HK-2 (cell line): Measurements from ENCODE around the gene PEDS1.
"Not testable (repeated sequence)": the region's sequence is repeated elsewhere in the genome, so short reads cannot be mapped to it uniquely, and the experiment has no call there.

Experiments used
- DNase-seq: peaks from one replicate; pipeline ENCODE4 v3.0.0-alpha.2; 2018; ENCODE audit not compliant: unreplicated experiment

Gene PEDS1

GRCh38 chr20:50135157-50135556 lies 18.4 kb downstream of the PEDS1 start:
- DNase-seq, result not testable (repeated sequence)

GRCh38 chr20:50133474-50134217 lies 19.9 kb downstream of the PEDS1 start:
- DNase-seq, result no peak

DNA sequence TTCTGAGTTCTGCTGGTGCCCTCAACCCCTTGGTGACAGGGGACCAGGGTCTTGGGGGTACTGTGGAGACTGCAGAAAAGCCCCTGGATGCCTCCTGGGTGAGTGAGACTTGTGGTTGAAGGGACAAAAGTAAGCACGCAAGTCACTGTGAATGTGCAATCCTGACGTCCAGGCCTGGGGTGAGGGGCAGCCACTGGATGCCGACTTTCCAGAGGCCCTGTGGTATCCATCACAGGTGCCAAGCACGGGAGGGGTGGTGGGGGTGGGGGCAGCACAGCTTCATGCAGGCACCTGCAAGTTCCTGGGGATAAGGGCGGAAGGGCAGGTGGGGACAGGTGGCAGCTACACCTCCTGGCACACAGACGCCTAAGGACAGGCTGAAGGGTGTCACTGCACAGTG lies 20.5 kb downstream of the PEDS1 start:
- no peak for DNase-seq

DNA sequence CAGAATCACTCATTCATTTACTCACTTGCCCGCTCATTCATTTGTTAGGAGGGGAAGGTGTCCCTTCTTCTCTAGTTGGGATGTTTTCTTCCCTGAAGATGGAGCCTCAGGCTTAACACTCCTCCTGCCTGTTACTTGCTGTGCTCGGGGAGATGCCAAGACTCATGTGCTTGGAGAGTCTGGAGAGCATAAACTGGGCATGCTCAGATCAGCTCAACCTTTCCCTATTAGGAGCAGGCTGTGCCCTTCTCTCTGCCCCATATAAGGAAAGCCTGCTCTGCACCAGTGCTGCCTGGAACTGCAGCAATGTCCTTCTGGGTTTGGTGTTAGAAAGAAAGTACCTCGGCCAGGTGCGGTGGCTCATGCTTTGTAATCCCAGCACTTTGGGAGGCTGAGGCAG lies 22.5 kb downstream of the PEDS1 start:
- no peak for DNase-seq

- no peak for DNase-seq
Observed at GRCh38 chr20:50130356-50130723, 23.2 kb downstream of the PEDS1 start.

DNA sequence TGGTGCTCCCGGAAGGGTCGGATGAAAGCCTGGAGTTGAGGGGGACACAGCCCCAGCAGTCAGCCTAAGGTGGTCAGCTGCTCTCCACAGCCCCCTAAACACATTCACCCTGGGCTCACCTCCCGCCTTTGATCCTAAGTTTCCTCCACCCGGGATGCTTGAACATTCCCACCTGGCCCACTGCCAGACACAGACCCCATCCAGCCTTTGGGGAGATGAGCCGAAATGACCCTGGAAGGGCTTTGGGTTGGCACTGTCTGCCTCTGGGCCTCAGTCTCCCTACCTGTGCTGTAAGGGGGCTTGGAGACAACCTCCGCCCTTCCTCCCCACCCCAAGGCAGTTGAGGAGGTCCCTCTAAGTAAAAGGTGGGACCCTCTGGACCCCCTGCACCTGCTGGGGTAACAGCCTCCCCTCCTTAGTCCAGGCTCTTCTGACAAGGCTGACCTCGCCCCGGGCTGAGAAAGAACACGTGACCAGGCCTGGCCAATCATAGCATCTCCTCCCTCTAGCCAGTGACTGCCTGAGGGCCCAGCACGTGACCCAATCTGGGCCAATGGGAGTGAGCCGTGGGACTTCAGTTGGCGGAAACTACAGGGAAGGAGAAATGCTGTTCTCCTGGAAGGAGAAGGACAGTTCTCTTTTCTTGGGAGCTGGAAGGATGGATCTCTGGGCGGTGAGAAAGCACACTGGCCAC lies 23.7 kb downstream of the PEDS1 start:
- no peak for DNase-seq

DNA sequence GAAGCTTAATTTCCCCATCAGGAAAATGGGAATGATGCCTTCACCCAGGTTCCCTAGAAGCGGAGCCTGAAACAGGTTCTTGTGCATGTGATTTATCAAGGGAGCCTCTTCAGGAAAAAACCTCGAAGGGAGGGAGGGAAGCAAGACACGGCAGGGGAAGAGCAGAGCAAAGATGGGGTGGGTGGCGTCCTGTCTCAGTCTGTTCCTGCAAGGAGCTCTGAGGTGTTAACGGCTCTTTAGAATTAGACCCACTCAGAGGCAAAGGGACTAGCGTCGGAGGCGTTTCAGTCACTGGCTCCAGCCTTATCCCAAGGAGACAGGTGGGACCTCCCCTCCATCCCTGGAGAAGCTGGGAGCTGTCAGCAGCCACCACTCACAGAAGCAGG lies 25.0 kb downstream of the PEDS1 start:
- DNase-seq, result no peak

DNA sequence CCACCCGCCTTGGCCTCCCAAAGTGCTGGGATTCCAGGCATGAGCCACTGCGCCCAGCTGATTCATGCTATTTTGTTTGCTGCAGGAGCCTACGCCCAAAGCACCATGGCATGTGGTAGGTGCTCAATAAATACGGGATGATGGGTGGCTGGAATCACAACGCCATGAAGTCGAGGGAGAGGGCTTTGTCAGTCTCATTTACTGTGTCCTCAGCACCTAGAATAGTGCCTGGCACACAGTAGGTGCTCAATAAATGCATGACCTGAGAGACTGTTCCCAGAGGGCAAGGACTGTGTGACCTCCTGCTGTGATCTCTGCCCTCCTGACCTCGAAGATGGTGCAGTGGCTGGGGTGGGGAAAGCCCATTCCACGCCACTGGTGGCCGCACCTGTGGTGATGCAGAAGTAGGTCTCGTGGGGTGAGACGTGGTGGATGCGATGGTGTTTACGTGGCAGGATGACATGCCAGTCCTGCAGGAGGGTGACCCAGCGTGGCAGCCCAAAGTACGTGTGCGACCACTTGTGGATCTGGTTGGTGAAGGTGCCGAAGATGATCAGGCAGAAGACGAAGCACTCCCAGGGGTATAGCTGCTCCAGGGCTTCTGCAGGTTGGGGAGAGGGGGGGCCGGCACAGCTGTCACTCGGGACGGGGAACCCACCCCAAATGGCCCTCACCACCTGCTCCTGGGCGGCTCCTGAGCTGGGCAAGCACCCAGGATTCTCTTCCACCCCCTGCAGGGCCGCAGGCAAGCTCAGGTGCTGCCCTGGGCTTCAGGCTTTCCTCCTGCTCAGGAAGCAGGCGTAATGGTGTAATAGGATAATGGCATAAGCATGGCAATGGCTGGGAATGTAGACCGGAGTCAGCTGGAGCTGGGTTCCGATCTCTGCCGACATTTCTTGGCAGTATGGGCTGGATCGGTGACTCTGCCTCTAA lies 25.7 kb downstream of the PEDS1 start:
- no peak for DNase-seq

DNA sequence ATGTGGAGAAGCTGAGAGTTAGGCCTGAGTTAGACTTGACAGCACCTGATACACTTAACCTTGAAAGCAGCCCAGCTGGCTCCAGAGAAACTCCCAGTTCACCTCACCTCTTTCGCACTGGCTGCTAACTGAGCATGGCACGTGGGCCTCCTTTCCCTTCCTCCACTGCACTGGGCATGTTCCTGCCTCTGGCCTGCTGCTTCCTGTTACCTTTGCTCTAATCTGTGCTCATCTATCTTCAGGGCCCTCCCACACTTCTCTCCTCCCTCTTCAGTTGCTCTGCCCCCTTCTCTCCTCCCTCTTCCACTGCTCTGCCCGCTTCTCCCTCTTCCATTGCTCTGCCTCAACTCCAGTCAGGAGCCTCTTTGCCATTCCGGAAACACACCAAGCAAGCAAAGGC lies 26.9 kb downstream of the PEDS1 start:
- peak; percentile 61 for DNase-seq

GRCh38 chr20:50125279-50125678 lies 28.2 kb downstream of the PEDS1 start:
- no peak for DNase-seq

DNA sequence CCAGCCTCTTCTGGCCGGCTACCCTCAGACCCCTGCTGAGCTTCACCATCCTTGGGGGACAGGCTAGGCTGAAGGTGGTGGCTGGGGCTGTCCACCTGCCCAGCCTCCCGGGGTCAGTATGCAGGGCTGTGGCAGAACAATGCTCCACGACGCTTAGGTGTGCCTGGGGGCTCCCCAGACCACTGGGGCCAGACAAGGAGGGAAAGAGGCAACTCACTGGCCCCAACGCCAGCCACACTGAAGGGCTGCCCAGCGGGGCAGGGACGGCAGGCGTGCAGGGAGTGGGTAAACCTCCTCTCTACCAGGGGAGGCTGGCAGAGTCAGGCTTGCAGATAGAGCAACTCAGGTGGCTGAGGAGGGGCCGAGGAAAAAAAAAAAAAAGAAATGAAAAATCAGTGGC lies 29.0 kb downstream of the PEDS1 start:
- DNase-seq, result no peak

- DNase-seq, result no peak
Observed at GRCh38 chr20:50123418-50123817, 30.1 kb downstream of the PEDS1 start.

- no peak for DNase-seq
Observed at GRCh38 chr20:50122763-50123162, 30.8 kb downstream of the PEDS1 start.

GRCh38 chr20:50121858-50122271 lies 31.7 kb downstream of the PEDS1 start:
- no peak for DNase-seq

DNA sequence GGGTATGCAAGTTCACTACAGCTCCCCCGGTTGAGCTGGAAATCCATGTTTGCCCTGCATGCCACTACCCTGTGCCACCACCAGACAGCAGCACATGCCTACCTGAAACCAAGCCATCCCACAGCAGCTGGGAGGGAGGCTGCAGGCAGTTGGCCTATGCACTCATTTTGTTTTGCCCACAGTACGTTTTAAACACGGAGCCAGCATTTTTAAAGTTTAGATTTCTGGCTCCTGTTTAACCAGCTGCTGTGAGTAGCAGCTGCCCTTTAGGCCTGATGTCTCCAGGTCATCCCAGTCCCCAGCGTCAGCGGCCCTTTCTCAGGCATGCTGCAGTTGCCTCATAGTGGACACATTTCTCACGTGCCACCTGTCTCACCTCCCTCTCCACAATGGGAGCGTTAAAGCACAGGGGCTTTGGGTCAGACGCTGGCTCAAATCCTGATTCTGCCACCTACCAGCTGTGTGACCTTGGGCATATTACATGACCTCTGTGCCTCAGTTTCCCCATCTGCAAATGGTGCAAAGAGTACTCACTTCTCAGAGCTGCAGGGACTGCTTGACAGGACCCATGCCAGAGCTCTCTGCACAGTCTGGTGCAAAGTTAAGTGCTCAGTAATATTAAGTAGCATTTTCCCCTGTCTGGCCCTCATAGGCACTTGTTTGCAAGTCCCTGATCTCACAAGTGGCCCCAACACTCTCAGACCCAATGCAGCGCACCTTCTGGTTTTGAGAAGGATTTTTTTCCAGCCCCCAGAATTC lies 32.4 kb downstream of the PEDS1 start:
- peak; percentile 76 for DNase-seq

- DNase-seq, result no peak
Observed at GRCh38 chr20:50118203-50118602, 35.3 kb downstream of the PEDS1 start.

DNA sequence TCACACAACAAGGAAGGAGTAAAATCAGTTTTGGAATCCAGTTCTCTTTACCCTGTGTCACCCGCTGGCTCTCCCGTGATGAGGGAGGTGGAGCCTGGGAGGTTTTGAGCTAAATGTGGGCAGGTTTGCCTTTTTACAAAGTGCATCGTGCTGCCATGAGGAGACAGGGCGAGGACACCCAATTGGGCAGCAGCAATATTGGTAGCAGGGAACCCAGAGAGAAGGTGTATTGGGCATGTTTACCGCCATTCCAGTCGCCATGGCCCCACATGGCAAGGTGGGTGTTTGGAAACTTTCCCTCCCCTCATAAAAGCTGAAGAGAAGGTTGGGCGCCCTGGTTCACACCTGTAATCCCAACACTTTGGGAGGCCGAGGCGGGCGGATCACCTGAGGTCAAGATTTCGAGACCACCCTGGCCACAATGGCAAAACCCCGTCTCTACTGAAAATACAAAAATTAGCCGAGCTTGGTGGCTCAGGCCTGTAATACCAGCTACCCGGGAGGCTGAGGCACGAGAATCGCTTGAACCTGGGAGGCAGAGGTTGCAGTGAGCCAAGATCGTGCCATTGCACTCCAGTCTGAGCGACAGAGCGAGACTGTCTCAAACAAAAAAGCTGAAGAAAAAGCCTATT lies 37.0 kb downstream of the PEDS1 start:
- DNase-seq, result no peak

DNA sequence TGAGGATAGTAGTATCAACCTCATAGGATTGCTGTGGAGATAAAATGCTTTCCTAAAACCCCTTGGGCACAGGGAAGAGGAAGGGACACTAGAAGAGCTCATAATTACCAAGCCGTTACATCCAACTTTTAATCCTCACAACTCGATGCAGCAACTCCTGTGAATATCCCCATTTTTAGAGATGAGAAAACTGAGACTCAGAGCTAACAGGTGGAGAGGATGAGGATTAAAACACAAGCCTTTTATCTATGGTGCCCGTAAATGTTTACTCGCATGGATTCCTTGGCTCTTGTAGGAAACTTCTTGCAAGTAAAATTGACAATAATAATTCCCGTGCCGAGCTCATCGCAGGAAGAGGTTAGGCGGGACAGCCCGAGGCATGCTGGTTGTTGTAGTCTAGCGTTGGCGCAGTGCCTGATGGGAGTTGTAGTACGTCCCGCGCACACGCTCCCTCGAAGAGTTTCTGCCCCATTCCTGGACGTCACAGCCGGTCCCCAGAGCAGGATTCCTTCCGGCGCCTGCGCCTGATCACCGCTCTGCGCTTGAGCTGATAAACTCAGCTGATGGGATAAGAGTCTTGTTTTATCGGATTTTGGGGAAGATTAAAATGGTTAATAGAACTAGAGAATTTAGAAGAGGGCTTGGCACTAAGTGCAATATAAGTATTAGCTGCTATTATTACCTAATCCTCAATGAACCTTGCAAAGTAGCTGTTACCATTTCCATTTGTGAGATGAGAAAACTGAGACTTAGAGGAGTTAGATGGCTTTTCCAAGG lies 37.7 kb downstream of the PEDS1 start:
- DNase-seq, result peak; percentile 94

DNA sequence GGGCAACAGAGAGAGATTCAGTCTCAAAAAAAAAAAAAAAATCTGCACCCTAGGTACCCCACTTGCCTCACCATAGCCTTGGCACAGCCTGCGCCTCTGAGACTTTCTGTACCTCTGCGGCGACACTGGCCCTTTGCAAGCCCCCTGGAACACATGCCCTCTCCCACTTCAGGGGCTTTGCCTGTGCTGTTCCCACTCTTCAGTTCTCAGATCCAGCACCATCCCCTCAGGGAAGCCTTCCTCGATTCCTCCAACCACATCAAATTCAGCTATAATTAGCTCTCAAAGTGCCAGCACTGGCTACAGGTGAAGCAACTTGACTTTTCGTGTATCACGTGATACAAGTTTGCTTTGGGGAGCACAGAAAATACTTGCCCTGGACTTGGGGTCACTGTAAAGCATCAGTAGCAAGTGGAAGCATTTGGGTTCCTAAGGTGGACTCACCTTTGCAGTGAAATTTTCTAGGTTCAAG lies 38.4 kb downstream of the PEDS1 start:
- DNase-seq, result no peak
